AG09309 (cell line): ENCODE measurements around the gene TRIM56.
"Not testable (repeated sequence)": the region's sequence is repeated elsewhere in the genome, so short reads cannot be mapped to it uniquely, and the experiment has no call there.

Experiments
- DNase-seq: peaks from one replicate; pipeline ENCODE4 v3.0.0-alpha.2; 2010; ENCODE audit warnings: low read depth
- H3K4me3 ChIP-seq: 2 replicates; pipeline ENCODE4 v1.5.1; 2011; ENCODE audit warnings: mild to moderate bottlenecking, low read depth, low read length, moderate library complexity; ENCODE audit not compliant: control insufficient read depth
- CTCF ChIP-seq: IDR thresholded peaks from 2 replicates; pipeline ENCODE4 v1.5.1; 2011; ENCODE audit warnings: mild to moderate bottlenecking, low read depth, low read length, inconsistent platforms; ENCODE audit not compliant: insufficient read depth, control insufficient read depth; ENCODE audit errors: missing control alignments

TRIM56 gene

GRCh38 chr7:101114492-101114891, 29.2 kb downstream of the TRIM56 start:
- no peak for TF ChIP-seq CTCF
- no peak for DNase-seq

GRCh38 chr7:101115215-101115614, 29.9 kb downstream of the TRIM56 start:
- no peak overlapping the region for H3K4me3 ChIP-seq
- no peak for TF ChIP-seq CTCF
- no peak for DNase-seq

More at GRCh38 chr7:101114492-101114891, 29.2 kb downstream of the TRIM56 start:
- H3K4me3 ChIP-seq: no peak overlapping the region

GRCh38 chr7:101116898-101117297, 31.6 kb downstream of the TRIM56 start:
- DNase-seq: no peak
- no peak overlapping the region for H3K4me3 ChIP-seq
- TF ChIP-seq CTCF: no peak

- no peak for DNase-seq
- no peak for TF ChIP-seq CTCF
- no peak overlapping the region for H3K4me3 ChIP-seq
These were observed 33.6 kb downstream of the TRIM56 start for GRCh38 chr7:101118856-101119255.

- no peak for TF ChIP-seq CTCF
- no peak for DNase-seq
- no peak overlapping the region for H3K4me3 ChIP-seq
These were observed 34.6 kb downstream of the TRIM56 start for GRCh38 chr7:101119876-101120275.

GRCh38 chr7:101120315-101120714, 35.0 kb downstream of the TRIM56 start:
- DNase-seq: no peak
- no peak for TF ChIP-seq CTCF

GRCh38 chr7:101121631-101121990, 36.3 kb downstream of the TRIM56 start:
- H3K4me3 ChIP-seq: not testable (repeated sequence)

More at GRCh38 chr7:101120315-101120714, 35.0 kb downstream of the TRIM56 start:
- H3K4me3 ChIP-seq: no peak overlapping the region

More at GRCh38 chr7:101121631-101121990, 36.3 kb downstream of the TRIM56 start:
- DNase-seq: not testable (repeated sequence)
